Measurements from ENCODE around the gene TRIM73.
"Not testable (repeated sequence)": the region's sequence is repeated elsewhere in the genome, so short reads cannot be mapped to it uniquely, and the experiment has no call there.

TRIM73 gene

DNA sequence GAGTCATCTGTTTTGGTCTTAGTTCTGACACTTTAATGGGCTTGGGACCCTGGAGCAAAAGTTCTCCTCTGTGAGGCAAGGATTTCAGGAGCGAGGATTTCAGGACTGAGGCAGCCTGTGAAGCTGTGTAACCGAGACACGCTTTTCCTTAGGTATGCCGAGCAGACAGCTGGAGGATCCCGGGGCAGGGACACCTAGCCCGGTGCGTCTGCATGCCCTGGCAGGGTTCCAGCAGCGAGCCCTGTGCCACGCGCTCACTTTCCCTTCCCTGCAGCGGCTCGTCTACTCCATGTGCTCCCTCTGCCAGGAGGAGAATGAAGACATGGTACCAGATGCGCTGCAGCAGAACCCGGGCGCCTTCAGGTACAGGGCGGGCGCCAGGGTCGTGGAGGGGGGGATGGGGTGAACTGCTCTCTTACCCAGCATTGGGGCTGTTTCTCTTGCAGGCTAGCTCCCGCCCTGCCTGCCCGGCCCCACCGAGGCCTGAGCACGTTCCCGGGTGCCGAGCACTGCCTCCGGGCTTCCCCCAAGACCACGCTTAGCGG lies 20.5 kb downstream of the TRIM73 start:
- DNase-seq: not testable (repeated sequence)

DNA sequence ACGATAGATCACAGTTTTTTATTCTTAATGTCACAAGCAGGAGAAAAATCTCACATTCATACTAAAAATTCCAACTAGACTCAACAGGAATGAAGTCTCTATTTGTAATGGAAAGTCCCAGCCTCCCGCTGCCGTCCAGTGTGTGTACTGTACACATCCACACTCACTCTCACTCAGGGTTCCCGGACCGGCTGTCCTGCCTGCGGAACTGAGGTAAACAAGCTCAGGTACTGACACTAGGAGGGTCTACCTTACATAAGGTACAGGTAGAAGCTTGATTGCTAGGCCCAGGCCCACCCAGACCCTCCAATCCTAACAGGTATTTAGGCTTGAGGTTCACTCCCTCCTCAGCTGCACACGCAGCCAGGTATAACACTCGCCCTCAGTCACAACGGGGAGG lies 21.4 kb downstream of the TRIM73 start:
- not testable (repeated sequence) for DNase-seq

DNA sequence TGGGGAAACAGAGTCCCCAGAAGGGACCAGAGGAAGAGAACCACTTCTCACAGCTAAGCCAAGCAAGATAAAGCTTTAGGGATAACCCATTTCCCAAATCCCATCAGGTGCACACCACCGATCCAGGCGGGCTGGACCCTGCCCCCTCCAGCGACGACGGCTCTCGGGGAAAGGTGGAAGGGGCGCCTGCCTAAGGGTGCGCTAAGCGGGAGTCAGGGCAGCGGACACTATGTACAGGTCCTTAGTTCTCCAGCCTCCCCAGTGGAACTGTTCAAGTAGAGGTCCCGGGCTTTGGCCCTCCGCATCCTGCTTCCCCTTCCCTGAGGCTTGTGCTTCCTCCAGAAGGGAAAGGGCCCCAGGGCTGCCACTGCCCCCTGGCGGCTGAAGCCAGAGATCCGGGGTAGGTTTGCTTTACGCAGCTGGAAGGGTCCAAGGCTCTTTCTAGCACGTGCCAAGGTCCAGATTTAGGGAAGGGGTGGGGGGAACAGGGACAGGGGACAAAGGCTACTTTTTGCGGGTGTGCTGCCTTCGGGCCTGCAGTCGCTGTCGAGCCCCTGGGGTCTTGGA lies 22.9 kb downstream of the TRIM73 start:
- DNase-seq: not testable (repeated sequence)

DNA sequence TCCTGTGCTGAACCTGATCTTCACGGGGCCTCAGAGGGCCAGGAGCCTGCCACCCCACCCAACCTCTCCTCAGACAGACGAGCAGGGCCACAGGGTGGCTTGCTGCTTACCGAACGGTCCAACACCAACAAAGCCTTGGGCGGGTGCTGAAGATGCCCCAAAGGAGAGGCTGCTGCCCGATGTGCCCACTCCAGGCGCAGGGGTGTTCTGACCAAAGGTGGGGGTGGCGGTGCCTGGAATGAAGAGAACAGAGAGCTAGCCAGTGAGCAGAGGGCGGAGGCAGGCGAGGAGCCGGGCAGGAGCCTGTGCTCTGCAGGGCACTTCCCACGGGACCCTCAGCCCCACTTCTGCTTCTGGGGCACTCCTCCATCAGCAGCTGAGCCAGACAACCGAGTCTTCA lies 23.8 kb downstream of the TRIM73 start:
- DNase-seq: not testable (repeated sequence)

DNA sequence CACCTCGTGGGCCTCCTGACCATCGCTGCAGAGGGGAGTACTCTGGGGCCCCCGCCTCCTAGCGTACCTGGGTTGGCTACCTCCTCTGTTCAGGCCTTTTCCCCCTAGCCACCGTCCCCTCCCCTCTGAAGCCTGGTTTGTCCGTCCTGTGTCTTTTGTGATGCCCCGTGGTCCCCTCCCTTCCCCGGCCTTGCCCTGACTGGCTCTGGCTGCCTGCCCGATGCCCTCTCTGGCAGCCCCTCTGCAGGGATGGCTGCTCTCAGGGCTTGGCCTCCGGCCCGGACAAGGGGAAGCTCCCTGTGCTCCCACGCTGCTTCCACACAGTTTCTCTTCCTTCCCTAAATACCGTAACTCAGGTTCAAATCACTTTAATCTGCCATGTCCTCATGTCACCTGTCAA lies 24.3 kb downstream of the TRIM73 start:
- DNase-seq: not testable (repeated sequence)

DNA sequence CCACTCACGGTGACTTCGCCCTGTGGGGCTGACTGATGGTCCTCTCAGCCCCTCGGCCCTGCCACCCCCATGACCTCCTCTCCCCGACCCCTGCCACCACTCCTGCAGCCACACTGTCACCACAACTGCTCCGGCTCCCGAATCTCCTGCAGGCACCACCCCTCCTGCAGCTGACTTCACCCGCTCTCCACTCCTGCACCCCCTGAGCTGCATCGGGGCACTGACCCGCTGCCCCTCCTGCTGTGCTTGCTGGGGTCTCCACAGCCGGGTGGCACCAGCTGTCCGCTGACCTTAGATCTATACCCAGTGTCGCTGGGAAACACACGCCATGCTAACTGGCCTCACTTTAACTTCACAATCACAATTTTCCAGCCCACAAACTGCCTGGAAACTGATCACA lies 24.7 kb downstream of the TRIM73 start:
- DNase-seq: not testable (repeated sequence)

DNA sequence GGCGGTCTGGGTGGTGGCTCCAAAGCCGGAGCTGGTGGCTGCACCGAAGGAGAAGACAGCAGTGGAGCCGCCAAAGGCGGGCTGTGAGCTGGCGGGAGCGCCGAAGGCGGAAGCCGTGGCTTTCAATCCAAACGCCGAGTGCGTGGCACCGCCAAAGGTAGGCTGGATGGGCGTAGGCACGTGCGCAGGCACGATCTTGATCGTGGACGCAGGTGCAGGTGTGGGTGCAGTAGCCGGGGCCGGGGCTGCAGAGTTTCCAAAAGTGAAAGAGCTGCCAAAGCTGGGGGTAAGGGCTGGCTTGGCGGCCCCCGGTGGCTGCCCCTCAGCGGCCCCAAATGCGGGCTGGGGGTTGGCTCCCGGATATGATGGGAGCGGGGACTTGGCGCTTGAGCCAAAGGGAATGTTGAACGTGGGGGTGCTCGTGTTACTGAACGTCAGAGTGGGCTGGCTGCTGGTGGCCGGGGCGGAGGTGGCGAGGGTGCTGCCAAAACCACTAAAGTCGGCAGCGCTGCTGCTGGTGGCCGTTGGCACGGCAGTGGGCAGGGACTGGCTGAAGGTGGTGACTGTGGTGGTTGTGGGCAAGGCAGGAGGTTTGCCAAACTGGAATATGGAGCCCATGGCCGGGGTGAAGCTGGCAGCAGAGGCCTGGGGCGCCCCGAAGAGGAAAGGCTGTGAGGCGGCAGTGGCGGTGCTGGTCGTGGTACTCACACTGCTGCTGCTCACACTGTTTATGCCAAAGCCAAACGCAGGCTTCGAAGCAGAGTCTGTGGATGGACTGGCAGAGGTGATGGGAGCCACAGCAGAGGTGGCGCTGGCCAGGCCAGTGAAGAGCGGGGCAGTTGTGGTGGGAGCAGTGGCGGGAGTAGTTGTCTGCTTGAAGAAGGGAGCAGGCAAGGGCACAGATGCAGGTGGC lies 26.6 kb downstream of the TRIM73 start:
- DNase-seq: not testable (repeated sequence)

DNA sequence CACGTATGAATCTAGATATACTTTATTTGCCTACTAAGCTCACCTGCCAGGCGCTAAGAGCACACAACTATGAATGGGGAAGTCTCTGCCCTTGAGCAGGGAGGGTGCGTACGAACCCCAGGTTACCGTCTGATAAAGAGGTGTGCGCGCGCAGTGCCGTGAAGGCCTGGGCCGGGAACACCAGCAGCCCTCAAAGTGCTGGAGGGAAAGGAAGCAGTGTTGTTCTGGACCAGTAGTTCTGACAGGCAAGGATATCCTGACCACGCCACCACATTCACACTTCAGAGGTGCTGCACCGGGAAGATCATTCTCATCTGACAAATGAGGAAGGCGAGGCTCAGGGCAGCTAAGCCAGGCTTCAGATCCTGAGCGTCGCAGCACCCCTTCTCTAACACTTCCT lies 28.1 kb downstream of the TRIM73 start:
- DNase-seq: not testable (repeated sequence)

DNA sequence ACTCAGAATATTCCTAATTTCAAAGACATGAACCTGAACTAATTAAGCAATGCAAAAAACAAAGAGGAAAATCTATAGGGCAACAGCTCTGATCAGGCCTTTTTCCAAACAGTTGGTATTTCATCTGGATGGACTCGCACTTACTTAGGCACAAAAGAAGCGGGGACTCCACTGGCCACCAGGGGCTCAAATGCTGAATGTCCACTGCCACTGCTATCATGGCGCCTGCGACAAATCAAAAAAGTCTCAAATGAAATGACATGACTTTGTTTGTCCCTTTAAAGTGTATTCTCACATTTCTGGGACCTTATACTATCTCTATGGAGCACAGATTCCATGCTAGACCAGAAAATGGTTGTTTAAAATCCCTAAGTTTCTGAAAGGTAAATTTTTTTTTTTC lies 43.6 kb downstream of the TRIM73 start:
- not testable (repeated sequence) for DNase-seq

DNA sequence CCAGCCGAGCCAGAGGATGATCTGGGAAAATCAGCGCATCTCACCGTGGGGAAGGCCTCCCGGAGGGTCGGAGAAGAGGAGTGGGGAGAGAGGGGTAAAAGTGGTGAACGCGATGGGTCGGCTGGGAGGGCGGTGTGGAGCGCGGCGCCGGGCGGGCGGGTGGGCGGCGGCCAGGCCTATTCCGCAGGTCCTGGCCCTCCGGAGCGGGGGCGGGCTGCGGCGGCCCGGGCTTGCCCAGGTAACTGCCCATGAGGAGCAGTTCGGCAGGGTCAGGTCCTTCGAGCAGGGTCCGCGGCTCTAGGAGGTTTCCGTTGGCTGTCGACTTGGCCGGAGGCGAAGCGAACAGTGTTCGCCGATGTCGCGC lies 46.7 kb downstream of the TRIM73 start:
- not testable (repeated sequence) for DNase-seq

DNA sequence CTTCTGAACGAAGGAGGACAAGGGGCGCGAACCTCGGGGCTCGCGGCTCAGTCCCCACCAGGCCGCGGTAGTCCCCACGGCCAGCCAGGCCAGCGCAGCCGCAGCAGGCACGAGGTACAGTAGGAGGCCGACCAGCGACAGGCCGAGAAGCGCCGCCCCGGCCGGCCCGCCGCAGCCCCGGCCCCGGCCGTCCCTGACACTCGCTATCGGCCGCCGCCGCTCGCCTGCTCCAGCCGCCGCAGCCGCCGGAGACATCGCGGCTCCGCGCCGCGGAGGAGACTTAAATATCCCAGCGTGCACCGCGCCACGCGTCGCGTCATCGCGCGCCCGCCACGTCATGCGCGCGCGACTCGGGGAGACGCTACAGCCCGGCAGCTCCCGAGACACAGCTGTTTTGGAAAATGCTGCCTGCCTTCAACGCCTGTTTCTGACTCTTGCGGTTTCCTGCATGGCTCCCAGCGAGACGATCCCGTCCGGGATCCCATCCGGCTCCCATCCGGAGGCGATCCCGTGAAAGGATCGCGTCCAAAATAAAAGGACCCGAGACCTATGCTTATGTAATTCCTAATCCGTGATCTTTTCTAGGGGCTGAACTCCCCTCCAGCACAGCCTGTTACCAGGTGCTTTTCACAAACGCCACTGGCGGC lies 47.2 kb downstream of the TRIM73 start:
- peak in 1 of 2 donors; percentile 21 for DNase-seq

DNA sequence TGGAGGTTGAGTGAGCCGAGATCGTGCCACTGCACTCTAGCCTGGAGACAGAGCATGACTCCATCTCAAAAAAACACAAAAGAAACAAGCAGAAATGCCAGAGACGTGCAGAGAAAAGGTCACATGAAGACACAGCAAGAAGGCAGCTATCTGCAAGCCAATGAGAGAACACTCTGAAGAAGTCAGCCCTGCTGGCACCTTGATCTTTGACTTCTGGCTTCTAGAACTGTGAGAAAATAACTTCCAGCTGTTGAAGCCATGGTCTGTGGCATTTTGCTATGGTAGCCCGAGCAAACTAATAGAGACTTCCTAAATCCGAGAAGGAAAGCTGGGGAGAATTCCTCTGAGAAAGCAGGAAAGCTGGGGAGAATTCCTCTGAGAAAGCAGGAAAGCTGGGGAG lies 54.5 kb downstream of the TRIM73 start:
- DNase-seq: not testable (repeated sequence)

DNA sequence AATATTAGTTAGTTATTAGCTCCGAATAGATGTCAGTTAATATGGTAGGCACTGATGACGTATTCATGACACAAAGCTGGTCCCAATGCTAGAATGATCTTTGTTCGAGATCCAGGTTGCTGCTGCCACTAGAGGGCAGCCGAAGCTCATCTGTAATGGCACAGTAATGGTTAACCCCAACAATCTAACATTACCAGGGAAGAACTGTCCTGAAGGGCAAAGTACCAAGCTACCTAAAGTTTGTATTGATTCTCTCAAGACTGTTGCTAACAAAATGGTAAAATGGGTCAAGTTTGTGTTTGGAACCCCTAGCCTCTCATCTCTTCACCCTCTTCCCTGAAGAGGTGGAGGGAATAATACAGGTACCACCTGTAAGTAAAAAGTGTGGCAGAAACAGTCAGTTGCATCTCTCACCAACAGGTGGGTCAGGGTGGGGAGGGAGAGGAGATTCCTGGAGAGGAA lies 57.1 kb downstream of the TRIM73 start:
- DNase-seq: not testable (repeated sequence)
